Neural cell (in vitro differentiated cells): ENCODE measurements around the gene RCAN3.

Experiments
- EZH2 ChIP-seq: fragments of 200-600, 300-800 bp; shearing (Covaris generic), sonication (generic); IDR thresholded peaks from 2 replicates; pipeline ENCODE4 v1.6.1; 2014; ENCODE audit warnings: antibody characterized with exemption, low read length, borderline replicate concordance, mild to moderate bottlenecking; ENCODE audit not compliant: insufficient read depth, poor library complexity, severe bottlenecking
- POLR2AphosphoS5 ChIP-seq: IDR thresholded peaks from 2 replicates; pipeline ENCODE4 v1.6.1; 2012
- TF ChIP-seq, protein P1 (sequence below): fragments of 450-650 bp; IDR thresholded peaks from 2 replicates; pipeline ENCODE4 v1.5.1; 2014; ENCODE audit warnings: antibody characterized with exemption, mild to moderate bottlenecking, moderate library complexity; ENCODE audit not compliant: poor library complexity, severe bottlenecking

DNA sequence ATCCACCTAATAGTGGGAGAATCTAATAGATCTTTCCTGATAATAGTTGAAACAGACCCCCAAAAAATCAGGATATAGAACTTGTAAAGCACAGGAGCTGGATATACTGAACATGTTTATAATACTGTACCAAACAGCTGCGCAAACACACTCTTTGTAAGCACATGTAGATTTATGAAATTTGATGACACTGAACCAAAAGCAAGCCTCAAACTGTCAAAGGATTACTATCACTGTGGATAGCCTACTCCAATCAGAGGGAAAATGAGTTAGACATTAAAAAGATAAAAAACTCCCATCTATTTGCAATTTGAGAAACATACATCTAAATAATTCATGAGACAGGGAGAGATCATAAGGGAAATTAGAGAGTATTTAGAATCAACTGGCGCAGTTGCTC is 26.1 kb downstream of the RCAN3 start:
- TF ChIP-seq, protein P1, sequence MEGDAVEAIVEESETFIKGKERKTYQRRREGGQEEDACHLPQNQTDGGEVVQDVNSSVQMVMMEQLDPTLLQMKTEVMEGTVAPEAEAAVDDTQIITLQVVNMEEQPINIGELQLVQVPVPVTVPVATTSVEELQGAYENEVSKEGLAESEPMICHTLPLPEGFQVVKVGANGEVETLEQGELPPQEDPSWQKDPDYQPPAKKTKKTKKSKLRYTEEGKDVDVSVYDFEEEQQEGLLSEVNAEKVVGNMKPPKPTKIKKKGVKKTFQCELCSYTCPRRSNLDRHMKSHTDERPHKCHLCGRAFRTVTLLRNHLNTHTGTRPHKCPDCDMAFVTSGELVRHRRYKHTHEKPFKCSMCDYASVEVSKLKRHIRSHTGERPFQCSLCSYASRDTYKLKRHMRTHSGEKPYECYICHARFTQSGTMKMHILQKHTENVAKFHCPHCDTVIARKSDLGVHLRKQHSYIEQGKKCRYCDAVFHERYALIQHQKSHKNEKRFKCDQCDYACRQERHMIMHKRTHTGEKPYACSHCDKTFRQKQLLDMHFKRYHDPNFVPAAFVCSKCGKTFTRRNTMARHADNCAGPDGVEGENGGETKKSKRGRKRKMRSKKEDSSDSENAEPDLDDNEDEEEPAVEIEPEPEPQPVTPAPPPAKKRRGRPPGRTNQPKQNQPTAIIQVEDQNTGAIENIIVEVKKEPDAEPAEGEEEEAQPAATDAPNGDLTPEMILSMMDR = no peak
- TF ChIP-seq POLR2AphosphoS5 = no peak
- TF ChIP-seq EZH2 = no peak
